Neutrophil (primary cell): Measurements from ENCODE around the gene CLSTN2.

Experiments
- H3K27ac ChIP-seq: fragments of 200-600 bp; sonication (generic); 2 replicates; pipeline ENCODE4 v1.5.1; 2016; ENCODE audit warnings: mild to moderate bottlenecking, moderate library complexity
- H3K27me3 ChIP-seq: fragments of 200-600 bp; sonication (generic); 2 replicates; pipeline ENCODE4 v1.6.0; 2016; ENCODE audit warnings: mild to moderate bottlenecking
- H3K36me3 ChIP-seq: fragments of 200-600 bp; sonication (generic); 2 replicates; pipeline ENCODE4 v1.5.1; 2017
- H3K4me1 ChIP-seq, 2 experiments: fragments of 200-600 bp in 1 of 2; sonication (generic) in 1 of 2; 1 replicate in 1 of 2; 2 replicates in 1 of 2; pipeline versions ENCODE4 v1.5.1 to v1.6.1; 2013 to 2016; ENCODE audit warnings: low read depth in 1 of 2, low read length in 1 of 2, mild to moderate bottlenecking in 1 of 2, moderate library complexity in 1 of 2; ENCODE audit not compliant: control insufficient read depth in 1 of 2, insufficient read depth in 1 of 2
- H3K4me3 ChIP-seq, 2 experiments: fragments of 200-600 bp in 1 of 2; sonication (generic) in 1 of 2; 1 replicate in 1 of 2; 2 replicates in 1 of 2; pipeline ENCODE4 v1.5.1; 2013 to 2016; ENCODE audit warnings: low read depth in 1 of 2, low read length in 1 of 2, mild to moderate bottlenecking in 1 of 2, moderate library complexity in 1 of 2
- H3K9me3 ChIP-seq: fragments of 200-600 bp; sonication (generic); 2 replicates; pipeline ENCODE4 v1.5.1; 2016
- CTCF ChIP-seq: fragments of 200-600 bp; sonication (generic); IDR thresholded peaks from 2 replicates; pipeline ENCODE4 v1.5.1; 2016; ENCODE audit warnings: antibody characterized with exemption

CLSTN2 gene

DNA sequence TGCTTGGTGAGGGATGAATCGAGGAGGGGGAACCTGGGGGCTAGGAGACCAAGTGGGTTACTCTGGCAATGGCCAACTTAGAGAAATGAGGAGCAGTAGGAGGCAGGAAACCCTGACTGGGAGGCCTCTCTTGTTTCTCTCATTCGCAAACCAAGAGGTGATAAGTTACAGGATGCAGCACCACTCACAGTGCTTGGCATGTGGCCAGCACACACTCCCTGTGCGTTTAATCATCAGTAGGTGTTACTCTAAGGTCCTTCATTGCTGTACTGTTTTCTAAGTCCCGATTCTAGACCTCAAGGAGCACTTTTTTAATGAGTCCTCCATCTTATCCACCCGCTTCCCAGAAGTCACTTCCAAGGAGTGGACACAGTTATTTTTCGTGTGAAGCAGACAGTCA, 428.8 kb downstream of the CLSTN2 start:
- no peaks in the 10 kb centered on the region for H3K4me1 ChIP-seq
- no peak for TF ChIP-seq CTCF
- no peak overlapping the region for H3K4me3 ChIP-seq
- H3K27ac ChIP-seq: no peak overlapping the region
- no peaks in the 10 kb centered on the region for H3K36me3 ChIP-seq
- no peaks in the 10 kb centered on the region for H3K27me3 ChIP-seq
- no peaks in the 10 kb centered on the region for H3K9me3 ChIP-seq

- no peaks in the 10 kb centered on the region for H3K9me3 ChIP-seq
- TF ChIP-seq CTCF: no peak
- no peaks in the 10 kb centered on the region for H3K4me1 ChIP-seq
- H3K36me3 ChIP-seq: no peaks in the 10 kb centered on the region
- no peak overlapping the region for H3K4me3 ChIP-seq
- H3K27me3 ChIP-seq: no peaks in the 10 kb centered on the region
- no peak overlapping the region for H3K27ac ChIP-seq
Observed at GRCh38 chr3:140365872-140366697, 431.1 kb downstream of the CLSTN2 start.

DNA sequence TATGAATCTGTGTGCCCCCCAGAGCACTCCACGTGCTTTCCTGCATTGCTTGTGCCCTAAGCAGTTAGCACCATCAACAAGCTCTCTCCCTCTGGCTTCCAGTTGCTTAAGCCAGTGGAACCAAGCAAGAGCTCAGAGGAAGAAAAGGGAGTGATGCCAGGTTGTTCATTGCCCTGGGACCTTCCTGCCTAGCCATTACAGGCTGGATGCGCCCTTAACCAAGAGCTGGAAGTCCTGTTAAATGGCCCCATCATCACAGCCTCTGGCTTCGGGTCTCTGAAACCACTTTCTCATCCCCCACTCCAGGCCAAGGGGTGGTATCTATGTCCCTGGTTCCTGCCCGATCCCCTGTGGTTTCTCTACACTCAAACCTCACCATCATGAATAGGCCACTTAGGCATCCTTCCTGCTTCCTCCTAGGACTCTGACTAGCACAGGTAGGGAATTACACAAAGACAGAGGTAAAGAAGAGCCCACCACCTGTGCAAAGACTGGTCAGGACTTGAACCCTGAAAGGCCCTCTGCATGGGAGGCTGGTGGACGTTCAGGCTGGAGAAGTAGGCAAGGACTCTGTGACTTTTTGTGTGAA, 433.3 kb downstream of the CLSTN2 start:
- H3K36me3 ChIP-seq: no peaks in the 10 kb centered on the region
- no peak for TF ChIP-seq CTCF
- H3K27ac ChIP-seq: no peak overlapping the region
- H3K4me3 ChIP-seq: no peak overlapping the region
- no peaks in the 10 kb centered on the region for H3K27me3 ChIP-seq
- H3K9me3 ChIP-seq: no peaks in the 10 kb centered on the region
- H3K4me1 ChIP-seq: no peaks in the 10 kb centered on the region

GRCh38 chr3:140370686-140371085, 435.7 kb downstream of the CLSTN2 start:
- Histone ChIP-seq H3K27me3 (no peaks in the 10 kb centered on the region), H3K27ac (no peak overlapping the region), H3K4me1 (no peaks in the 10 kb centered on the region), H3K9me3 (no peaks in the 10 kb centered on the region), H3K36me3 (no peaks in the 10 kb centered on the region), H3K4me3 (no peak overlapping the region)
- TF ChIP-seq CTCF: no peak

DNA sequence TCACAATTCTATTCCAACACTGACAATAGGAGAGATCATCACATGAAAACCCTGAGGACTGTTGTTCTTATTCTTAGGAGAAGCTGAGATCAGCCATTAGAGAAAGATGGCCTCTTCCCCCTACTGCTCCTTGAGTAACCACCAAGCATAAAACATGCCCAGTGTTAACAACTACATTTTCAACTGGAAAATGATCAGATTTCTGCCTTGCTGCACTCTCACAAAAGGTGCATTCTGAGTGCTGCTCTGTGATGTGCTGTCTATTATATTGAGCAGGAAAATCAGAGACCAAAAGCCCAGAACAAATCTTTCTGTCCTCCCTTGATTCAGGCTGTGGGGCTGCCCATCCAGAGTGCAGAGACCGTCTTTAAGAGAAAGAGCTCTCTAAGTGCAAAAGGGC, 438.2 kb downstream of the CLSTN2 start:
- Histone ChIP-seq H3K4me1 (no peaks in the 10 kb centered on the region), H3K36me3 (no peaks in the 10 kb centered on the region), H3K4me3 (no peak overlapping the region), H3K27ac (no peak overlapping the region), H3K9me3 (no peaks in the 10 kb centered on the region), H3K27me3 (no peaks in the 10 kb centered on the region)
- no peak for TF ChIP-seq CTCF
